Esophagus muscularis mucosa (tissue), 4 donors: ENCODE data around the gene TRIM62. TPM values are rescaled to one million over a fixed set of nuclear protein-coding genes. Genes with fewer than 3 reads are reported as not detected.

Source experiments
- DNase-seq: peaks from one replicate; pipeline ENCODE4 v3.0.0-alpha.2; 2017; ENCODE audit errors: extremely low spot score
- H3K27ac ChIP-seq, 4 donors: fragments of 200-600 bp; sonication (generic); replicated peaks in 1 of 4; 1 replicate in 3 of 4; 2 replicates in 1 of 4; pipeline ENCODE4 v1.5.1; 2016 to 2019; ENCODE audit warnings: mild to moderate bottlenecking in 1 of 4
- H3K27me3 ChIP-seq, 4 donors: fragments of 200-600 bp; sonication (generic); one replicate each; pipeline versions ENCODE4 v1.5.1 to v1.6.0; 2016 to 2019
- H3K36me3 ChIP-seq, 4 donors: fragments of 200-600 bp; sonication (generic); one replicate each; pipeline ENCODE4 v1.5.1; 2016 to 2019
- H3K4me1 ChIP-seq, 4 donors: fragments of 200-600 bp; sonication (generic); one replicate each; pipeline ENCODE4 v1.5.1; 2016 to 2019
- H3K4me3 ChIP-seq, 4 donors: fragments of 200-600 bp; sonication (generic); 1 replicate in 2 of 4; 2 replicates in 2 of 4; pipeline ENCODE4 v1.5.1; 2016 to 2019; ENCODE audit warnings: mild to moderate bottlenecking in 4 of 4, moderate library complexity in 1 of 4
- H3K9me3 ChIP-seq, 4 donors: fragments of 200-600 bp; sonication (generic); 1 replicate in 3 of 4; 2 replicates in 1 of 4; pipeline ENCODE4 v1.5.1; 2016 to 2019
- EP300 ChIP-seq: sonication (generic); formaldehyde crosslinking; IDR thresholded peaks from one replicate; pipeline ENCODE4 v1.6.1; 2017; ENCODE audit warnings: antibody characterized with exemption
- POLR2A ChIP-seq: fragments of 450-650 bp; IDR thresholded peaks from one replicate; pipeline ENCODE4 v1.6.1; 2017; ENCODE audit warnings: antibody characterized with exemption, moderate library complexity, mild to moderate bottlenecking, low read depth
- POLR2AphosphoS5 ChIP-seq, 2 donors: sonication (generic); formaldehyde crosslinking; IDR thresholded peaks; one replicate each; pipeline ENCODE4 v1.6.1; 2017; ENCODE audit warnings: antibody characterized with exemption in 2 of 2
- WGBS: methylation state at CpG from one replicate; pipeline ENCODE4 v1.1.5; 2018; 5-methylcytosine and 5-hydroxymethylcytosine counted together
- intact Hi-C: fragments of 100-400 bp; cut with DNase I; formaldehyde crosslinking; loops from one replicate; pipeline ENCODE4 v1.15.1; 2023
- total RNA-seq, 4 donors: library from RNA; depleted of rRNA; stranded (reverse); fragments of >200 nt; gene quantifications; one replicate each; pipeline versions ENCODE4 v1.1.0 to v1.2.1, GENCODE V29; 2016
- TF ChIP-seq, protein P1 (sequence below), 3 experiments: fragments of 200-600 bp in 2 of 3; fragments of 450-650 bp in 1 of 3; sonication (generic) in 2 of 3; IDR thresholded peaks; one replicate each; pipeline ENCODE4 v1.5.1; 2017 to 2019; ENCODE audit warnings: antibody characterized with exemption in 3 of 3, mild to moderate bottlenecking in 2 of 3, moderate library complexity in 1 of 3

Gene TRIM62
- total RNA-seq, 4 donors from 2014 or later, result 5.0 to 9.3 (median 7.8) TPM

DNA sequence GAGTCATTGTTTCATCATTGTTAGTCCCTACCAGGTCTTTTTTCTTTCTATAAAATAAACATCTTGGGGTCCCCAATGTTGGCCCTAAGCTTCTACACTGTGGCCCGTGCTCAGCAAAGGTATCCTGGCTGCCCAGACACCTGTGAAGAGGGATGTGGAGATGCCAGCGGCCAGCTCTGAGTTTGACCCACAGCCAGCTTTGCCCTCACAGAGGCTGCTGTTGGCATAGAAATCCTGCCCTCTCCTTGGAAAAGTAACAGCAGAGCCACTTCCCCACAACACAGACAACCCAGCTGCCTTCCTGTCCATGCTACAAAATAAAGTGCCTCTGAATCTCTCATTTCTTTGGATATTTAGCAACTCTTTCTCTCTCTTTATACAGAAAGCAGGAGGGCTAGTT is 6.0 kb downstream of the TRIM62 start:
- H3K27ac ChIP-seq, result no peak overlapping the region

DNA sequence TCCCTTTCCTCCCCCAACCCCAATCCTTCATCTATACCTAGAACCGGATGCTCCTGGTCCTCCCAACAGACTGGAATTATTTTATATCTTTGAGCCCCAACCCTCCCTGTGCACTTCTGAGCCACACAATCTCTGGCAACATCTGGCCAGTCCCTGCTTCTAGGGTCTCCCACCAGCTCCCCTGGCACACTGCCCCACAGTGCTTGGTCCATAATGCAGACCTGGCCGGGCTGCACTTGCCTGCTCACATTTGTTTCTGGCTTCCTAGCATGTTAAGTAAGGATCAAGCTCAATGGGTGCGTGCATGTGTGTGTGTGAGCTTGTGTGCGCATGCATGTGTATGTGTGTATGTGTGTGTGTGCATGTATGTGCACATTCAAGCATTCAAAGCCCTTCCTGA is 8.8 kb downstream of the TRIM62 start:
- WGBS, result 61% methylated on average over 3 of the region's 4 CpGs
- peaks cover 0 to 19% (median 9%) of the 10 kb centered on the region in 4 donors for H3K36me3 ChIP-seq
- TF ChIP-seq POLR2A, result no peak
- no peak for TF ChIP-seq POLR2AphosphoS5 (IDR thresholded peaks at IDR 0.05)
- no peak for TF ChIP-seq EP300
- TF ChIP-seq, protein P1, sequence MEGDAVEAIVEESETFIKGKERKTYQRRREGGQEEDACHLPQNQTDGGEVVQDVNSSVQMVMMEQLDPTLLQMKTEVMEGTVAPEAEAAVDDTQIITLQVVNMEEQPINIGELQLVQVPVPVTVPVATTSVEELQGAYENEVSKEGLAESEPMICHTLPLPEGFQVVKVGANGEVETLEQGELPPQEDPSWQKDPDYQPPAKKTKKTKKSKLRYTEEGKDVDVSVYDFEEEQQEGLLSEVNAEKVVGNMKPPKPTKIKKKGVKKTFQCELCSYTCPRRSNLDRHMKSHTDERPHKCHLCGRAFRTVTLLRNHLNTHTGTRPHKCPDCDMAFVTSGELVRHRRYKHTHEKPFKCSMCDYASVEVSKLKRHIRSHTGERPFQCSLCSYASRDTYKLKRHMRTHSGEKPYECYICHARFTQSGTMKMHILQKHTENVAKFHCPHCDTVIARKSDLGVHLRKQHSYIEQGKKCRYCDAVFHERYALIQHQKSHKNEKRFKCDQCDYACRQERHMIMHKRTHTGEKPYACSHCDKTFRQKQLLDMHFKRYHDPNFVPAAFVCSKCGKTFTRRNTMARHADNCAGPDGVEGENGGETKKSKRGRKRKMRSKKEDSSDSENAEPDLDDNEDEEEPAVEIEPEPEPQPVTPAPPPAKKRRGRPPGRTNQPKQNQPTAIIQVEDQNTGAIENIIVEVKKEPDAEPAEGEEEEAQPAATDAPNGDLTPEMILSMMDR (IDR thresholded peaks at IDR 0.05), result no peak
- DNase-seq, result no peak
- H3K9me3 ChIP-seq, result no peaks in the 10 kb centered on the region
- H3K27ac ChIP-seq, result no peak overlapping the region
- H3K4me3 ChIP-seq, result no peak overlapping the region
- intact Hi-C loops, result no loop called here
- H3K4me1 ChIP-seq, result peaks cover 0 to 24% (median 13%) of the 10 kb centered on the region in 4 donors
- H3K27me3 ChIP-seq, result no peaks in the 10 kb centered on the region

More for the DNA sequence above, 6.0 kb downstream of the TRIM62 start:
- WGBS, result 100% methylated on average over 2 of the region's 2 CpGs
- intact Hi-C loops, result no loop called here
- DNase-seq, result no peak
- Histone ChIP-seq H3K4me3 (no peak overlapping the region), H3K36me3 (peaks cover 0 to 24% (median 6%) of the 10 kb centered on the region in 4 donors), H3K4me1 (peaks cover 8 to 21% (median 13%) of the 10 kb centered on the region in 4 donors), H3K9me3 (no peaks in the 10 kb centered on the region), H3K27me3 (no peaks in the 10 kb centered on the region)
- TF ChIP-seq POLR2AphosphoS5 (IDR thresholded peaks at IDR 0.05) (no peak), EP300 (no peak), POLR2A (no peak)
- TF ChIP-seq, protein P1 (IDR thresholded peaks at IDR 0.05), result no peak

GRCh38 chr1:33171977-33172813 is 9.6 kb downstream of the TRIM62 start:
- Histone ChIP-seq H3K9me3 (no peaks in the 10 kb centered on the region), H3K27ac (no peak overlapping the region), H3K36me3 (peaks cover 0 to 23% (median 9%) of the 10 kb centered on the region in 4 donors), H3K4me1 (peaks cover 0 to 24% (median 13%) of the 10 kb centered on the region in 4 donors), H3K27me3 (no peaks in the 10 kb centered on the region), H3K4me3 (no peak overlapping the region)
- TF ChIP-seq EP300 (no peak), POLR2A (no peak), POLR2AphosphoS5 (IDR thresholded peaks at IDR 0.05) (no peak)
- TF ChIP-seq, protein P1 (IDR thresholded peaks at IDR 0.05), result no peak
- no peak for DNase-seq
- intact Hi-C loops, result no loop called here
- 85% methylated on average over 6 of the region's 9 CpGs for WGBS

GRCh38 chr1:33170351-33171274 is 11.2 kb downstream of the TRIM62 start:
- no peak for TF ChIP-seq EP300
- peak in 1 of 2 donors; percentile 11 for TF ChIP-seq POLR2AphosphoS5 (IDR thresholded peaks at IDR 0.05)
- H3K4me1 ChIP-seq, result peaks cover 0 to 20% (median 12%) of the 10 kb centered on the region in 4 donors
- no peak overlapping the region for H3K4me3 ChIP-seq
- no peak for DNase-seq
- WGBS, result 86% methylated on average over 11 of the region's 13 CpGs
- H3K27ac ChIP-seq, result no peak overlapping the region
- H3K36me3 ChIP-seq, result peaks cover 0 to 31% (median 9%) of the 10 kb centered on the region in 4 donors
- intact Hi-C loops, result no loop called here
- no peaks in the 10 kb centered on the region for H3K9me3 ChIP-seq
- H3K27me3 ChIP-seq, result no peaks in the 10 kb centered on the region
